HT-29 (cell line): ENCODE measurements around the gene TTC8. TPM values are rescaled to one million over a fixed set of nuclear protein-coding genes. Genes with fewer than 3 reads are reported as not detected.

Experiments used
- DNase-seq: peaks from one replicate; pipeline ENCODE4 v3.0.0-alpha.2; 2015; ENCODE audit warnings: low spot score
- small RNA-seq: library from RNA; depleted of rRNA; stranded (forward); fragments of <200 nt; gene quantifications from one replicate; pipeline ENCODE3, GENCODE V24; 2014
- total RNA-seq: library from RNA; depleted of rRNA; stranded (reverse); fragments of >200 nt; shearing (Covaris generic); gene quantifications from 2 replicates; pipeline ENCODE4 v1.2.3, GENCODE V29; 2014; rRNA removed

TTC8 gene
- total RNA-seq, 1 experiment from 2014 or later, result 7.8 TPM

DNA sequence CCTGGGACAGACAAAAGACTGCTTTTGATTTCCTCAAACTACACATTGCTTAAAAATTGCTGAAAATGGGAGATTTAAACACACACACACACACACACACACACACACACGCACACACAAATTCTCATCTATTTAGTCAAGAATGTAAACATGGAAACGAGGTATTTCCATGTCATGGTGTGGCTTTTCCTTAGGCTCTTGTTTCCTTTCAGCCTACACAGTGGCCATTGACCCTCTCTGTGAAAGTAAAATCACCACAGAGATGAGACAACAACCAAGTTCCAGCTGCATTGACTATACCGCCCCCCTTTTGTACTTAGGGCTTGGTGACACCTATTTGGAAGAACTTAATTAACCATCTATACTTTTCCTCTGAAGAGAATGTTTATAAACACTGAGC lies 41.9 kb downstream of the TTC8 start:
- no peak for DNase-seq

DNA sequence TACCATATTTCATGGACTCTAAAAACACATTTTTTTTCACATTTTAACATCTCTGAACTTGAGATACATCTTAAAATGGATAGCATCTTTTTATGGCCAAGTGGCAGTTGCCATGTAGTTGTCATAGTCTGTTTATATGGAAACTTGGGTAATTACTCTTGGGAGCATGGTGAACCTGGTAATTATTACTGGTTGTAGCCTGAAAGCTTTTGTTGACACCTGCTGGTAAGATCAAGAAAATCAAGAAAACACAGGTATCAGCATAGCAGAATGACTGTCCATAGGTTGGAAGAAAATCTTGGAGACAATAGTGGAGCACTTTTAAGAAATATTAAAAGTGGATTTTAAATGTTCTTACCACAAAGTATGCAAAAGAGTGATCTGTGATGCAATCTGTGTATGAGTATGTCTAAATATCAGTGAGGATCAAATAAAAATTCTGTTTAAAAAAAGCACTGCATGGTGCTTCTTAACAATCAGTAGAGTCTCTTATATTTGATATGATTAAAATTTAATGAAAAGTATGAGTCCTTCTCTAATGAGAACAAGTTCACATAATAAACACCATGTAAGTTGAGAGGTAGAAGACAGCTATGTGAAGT lies 44.2 kb downstream of the TTC8 start:
- peak; percentile 35 for DNase-seq

- no peak for DNase-seq
Measured at GRCh38 chr14:88870777-88871176, 46.3 kb downstream of the TTC8 start.

- no peak for DNase-seq
Measured at GRCh38 chr14:88871429-88871828, 47.0 kb downstream of the TTC8 start.

DNA sequence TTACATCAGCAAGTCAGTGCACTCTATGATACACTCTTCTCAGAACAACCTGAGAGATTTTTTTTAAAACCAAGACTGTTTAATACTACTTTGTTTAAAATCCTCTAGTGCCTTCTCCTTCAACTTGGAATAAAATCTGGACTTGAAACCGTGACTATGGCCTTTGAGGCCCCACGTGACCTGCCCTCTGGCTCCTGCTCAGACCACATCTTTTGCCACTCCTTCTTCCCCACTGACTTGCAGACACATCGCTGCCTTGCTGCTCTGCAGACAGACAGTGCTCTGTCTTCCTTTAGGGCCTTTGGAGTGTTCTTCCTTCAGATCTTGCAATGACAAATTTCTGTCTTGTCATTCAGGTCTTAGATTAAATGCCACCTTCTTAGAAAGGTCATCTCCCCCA lies 48.5 kb downstream of the TTC8 start:
- DNase-seq, result no peak

DNA sequence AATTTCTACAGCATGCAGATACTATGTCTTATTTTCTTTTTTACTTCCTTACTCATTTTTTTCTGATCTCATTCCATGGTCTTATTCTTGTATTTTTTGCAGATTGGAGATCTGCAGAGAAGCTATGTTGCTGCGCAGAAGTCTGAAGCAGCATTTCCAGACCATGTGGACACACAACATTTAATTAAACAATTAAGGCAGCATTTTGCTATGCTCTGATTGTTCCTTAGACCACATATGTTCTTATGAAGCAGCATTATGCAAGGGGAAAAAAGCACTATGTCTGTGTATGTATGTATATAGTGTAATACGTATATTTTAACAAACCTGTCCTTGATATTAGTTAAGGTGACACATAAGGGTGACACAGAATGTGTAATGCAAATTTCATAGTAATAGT lies 52.7 kb downstream of the TTC8 start:
- no peak for DNase-seq

DNA sequence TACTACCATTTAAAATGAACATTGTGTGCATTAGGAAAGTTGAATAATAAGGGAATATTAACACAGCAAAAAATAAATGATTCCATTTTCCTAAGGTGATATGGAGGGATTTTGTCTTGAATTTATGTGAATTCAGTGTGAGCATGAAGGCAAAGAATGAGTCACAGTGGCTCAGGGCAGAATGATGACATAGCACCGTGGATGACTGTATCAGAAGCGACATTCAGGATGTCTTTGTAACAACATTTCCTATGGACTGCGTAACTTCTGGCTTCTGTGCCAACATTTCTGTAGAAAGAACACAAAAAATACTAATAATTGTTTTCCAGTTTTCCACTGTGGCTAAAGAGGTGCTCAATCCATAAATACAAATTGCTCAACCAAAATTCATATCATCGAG lies 54.6 kb downstream of the TTC8 start:
- no peak for DNase-seq

DNA sequence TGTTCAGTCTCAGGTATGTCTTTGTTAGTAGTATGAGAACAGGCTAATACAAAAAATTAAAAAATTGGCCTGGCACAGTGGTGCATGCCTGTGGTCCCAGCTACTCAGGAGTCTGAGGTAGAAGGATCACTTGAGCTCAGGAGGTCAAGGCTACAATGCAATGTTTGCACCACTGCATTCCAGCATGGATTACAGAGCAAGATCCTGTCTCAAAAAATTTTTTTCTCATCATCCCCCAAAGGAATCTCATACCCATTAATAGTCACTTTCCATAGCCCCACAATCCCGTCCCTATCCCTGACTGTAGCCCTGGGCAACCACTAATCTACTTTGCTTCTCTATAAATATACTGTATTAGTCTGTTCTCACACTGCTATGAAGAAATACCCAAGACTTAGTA lies 57.8 kb downstream of the TTC8 start:
- no peak for DNase-seq

DNA sequence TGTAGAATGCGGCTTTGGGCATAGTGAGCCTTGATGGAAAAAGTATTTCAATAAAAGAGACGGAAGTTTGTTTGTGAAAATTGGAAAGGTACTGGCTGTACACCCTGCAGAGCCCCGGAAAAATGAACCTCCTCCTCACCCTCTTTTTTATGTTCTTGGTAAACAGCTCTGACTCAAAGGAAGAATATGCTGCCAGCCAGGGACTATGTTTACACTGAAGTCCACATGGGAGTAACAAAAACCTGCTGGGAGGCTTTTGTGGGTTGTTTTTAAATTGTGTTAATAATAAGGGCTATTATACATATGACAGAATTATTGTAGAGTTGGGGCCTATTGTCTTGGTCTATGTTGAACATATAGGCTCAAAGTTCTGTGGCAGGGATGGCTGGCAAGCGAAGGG lies 70.7 kb downstream of the TTC8 start:
- peak; percentile 6 for DNase-seq

GRCh38 chr14:88901189-88901588 lies 76.7 kb downstream of the TTC8 start:
- no peak for DNase-seq

DNA sequence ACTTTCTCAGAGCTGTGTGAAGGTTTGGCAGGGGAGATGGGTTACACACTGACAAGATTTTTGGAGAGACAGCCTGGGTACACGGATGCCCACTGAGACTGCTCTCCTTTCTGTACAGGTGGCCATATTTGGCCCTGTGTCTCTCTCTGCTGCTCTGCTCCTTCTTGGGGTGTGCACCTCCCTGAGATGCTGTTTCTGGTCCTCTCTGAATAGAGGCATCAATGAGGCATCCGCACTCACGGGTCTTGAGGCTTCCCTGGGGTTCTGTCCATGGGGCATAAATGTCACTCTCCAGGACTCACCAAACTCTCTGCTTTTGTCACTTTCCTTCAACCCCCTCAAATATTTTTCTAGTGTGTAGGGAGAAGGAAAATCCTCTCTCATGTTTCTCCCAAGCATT lies 77.5 kb downstream of the TTC8 start:
- DNase-seq, result no peak

- DNase-seq, result no peak
Measured at GRCh38 chr14:88902850-88903249, 78.4 kb downstream of the TTC8 start.

- no peak for DNase-seq
Measured at GRCh38 chr14:88904206-88904647, 79.8 kb downstream of the TTC8 start.

DNA sequence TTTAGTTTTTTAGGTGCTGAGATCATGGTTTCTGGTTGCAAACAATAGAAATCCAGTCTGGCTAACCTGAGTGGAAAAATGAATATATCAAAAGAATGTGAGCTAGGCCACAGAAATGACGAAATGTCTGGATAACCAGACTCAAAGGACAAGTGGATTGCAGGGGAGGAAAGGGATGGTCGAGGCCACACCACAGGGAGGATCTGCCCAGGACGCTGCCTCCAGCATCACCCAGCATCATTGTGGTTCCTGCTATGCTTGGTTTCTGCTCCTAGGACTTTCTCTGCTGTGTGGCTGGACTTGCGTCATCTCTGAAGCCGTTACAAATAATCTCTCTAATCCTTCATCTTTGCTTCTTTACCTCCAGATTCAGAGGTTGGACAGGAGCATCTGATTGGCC lies 80.4 kb downstream of the TTC8 start:
- no peak for DNase-seq

DNA sequence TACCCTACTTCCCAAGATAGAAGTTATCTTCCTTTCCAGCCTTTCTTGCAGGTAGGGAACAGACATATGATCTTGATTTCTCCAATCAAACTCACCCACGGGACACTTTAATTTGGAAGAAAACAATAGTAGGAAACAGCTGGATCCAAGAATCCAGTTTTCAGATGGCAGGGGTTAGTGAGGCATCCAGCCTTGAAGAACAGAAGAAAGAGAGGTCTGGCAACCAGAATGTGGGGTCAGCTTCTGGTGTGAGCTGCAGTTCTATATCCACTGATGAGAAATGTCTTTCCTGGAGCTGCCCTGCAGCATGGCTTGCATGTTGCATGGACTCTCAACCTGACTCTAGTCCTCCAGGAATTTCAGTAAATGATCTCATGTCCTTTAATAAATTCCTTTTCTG lies 83.8 kb downstream of the TTC8 start:
- DNase-seq, result no peak

DNA sequence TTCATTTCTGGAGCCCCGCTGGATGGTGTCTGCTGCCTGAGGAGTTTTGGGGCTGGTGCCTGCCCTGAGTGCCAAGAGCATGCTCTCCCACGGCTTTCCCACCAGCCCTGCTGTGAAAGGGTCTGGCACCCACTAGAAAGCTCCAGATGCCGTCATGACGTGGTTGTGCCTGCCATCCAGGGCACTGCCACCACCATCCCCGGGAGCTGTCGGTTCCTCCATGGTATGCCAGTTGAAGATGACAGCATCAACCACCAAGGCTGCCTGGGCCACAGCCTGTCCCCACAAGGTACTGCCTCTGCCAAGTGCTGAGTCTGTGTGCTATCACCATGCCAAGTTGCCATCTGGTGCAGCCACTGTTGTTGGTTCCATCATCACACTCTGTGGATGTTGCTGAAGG lies 85.9 kb downstream of the TTC8 start:
- no peak for DNase-seq

DNA sequence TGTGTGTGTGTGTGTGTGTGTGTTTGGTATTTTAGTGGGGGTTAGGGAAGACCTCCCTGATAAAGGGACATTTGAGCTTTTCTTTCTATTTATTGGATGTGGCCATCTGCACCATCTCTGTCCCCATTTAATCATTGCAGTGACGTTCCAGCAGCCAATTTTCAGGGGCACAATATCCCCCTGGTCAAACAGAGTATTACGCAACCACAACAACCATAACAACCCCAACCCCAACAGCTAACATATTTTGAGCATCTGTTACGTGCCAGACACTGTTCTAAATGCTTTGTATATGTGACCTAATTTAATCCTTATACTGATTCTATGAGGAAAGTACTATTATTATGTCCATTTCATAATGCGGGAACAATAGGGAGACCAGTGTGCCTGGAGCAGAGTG lies 87.4 kb downstream of the TTC8 start:
- no peak for DNase-seq

GRCh38 chr14:88914956-88915355 lies 90.5 kb downstream of the TTC8 start:
- DNase-seq, result no peak

- peak; percentile 3 for DNase-seq
Measured at GRCh38 chr14:88919502-88919901, 95.1 kb downstream of the TTC8 start.

Small RNA genes lying within 50 kb of the gene (small RNA-seq; reads per million reads assigned to genes)
- gene RF00019, result not detected
- gene RNU4-92P, result not detected

Other genes starting within 250 kb of the TTC8 start
- under 0.01 and 0.63 TPM in 2 replicates for gene EML5, start 31.7 kb upstream of the TTC8 start, total RNA-seq